DOHH2 (cell line): ENCODE measurements around the gene CAMTA1.

Experiments used
- EZH2phosphoT487 ChIP-seq: fragments of 200-600 bp; sonication (generic); IDR thresholded peaks from 2 replicates; pipeline ENCODE4 v1.6.1; 2017; ENCODE audit warnings: borderline replicate concordance, mild to moderate bottlenecking, antibody characterized with exemption, low read length, moderate library complexity, mixed read lengths
- TF ChIP-seq, protein P1 (sequence below): fragments of 200-600 bp; sonication (generic); IDR thresholded peaks from one replicate; pipeline ENCODE4 v1.5.1; 2014; ENCODE audit warnings: antibody characterized with exemption, mild to moderate bottlenecking, low read depth, low read length; ENCODE audit not compliant: poor library complexity, severe bottlenecking

DNA sequence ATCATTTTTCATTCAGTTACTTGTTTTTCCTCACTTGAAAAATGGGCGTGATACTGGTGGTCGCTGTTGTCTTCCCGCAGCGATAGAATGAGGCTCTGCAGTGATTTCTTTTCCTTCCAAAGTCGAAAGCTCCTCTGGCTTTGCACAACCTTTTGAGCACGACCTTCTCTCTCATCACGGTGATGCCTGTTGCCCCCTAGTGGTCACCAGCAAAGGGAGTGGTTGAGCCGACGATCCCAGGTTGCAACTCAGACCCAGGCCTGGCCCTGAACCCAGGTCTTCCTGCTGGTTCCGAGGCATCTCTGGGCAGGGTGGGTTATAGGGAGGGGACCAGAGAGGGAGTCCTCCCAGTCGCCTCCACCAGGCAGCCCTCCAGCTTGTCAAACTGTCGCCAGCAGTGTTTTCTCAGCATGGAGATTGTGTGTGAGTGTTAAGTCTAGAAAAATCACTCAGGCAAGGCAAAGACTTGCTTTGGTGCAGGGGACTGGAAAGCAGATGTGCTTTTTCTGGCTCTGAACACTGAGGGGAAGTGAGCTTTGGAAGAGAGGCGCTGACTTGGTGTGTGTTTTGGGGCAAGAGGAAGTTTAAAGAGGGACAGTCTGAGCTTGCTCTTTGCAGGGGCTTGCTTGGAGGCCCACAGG, 285.3 kb downstream of the CAMTA1 start:
- TF ChIP-seq, protein P1, sequence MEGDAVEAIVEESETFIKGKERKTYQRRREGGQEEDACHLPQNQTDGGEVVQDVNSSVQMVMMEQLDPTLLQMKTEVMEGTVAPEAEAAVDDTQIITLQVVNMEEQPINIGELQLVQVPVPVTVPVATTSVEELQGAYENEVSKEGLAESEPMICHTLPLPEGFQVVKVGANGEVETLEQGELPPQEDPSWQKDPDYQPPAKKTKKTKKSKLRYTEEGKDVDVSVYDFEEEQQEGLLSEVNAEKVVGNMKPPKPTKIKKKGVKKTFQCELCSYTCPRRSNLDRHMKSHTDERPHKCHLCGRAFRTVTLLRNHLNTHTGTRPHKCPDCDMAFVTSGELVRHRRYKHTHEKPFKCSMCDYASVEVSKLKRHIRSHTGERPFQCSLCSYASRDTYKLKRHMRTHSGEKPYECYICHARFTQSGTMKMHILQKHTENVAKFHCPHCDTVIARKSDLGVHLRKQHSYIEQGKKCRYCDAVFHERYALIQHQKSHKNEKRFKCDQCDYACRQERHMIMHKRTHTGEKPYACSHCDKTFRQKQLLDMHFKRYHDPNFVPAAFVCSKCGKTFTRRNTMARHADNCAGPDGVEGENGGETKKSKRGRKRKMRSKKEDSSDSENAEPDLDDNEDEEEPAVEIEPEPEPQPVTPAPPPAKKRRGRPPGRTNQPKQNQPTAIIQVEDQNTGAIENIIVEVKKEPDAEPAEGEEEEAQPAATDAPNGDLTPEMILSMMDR = peak; percentile 91
- TF ChIP-seq EZH2phosphoT487 = no peak
